Epithelial cell of esophagus (primary cell): Measurements from ENCODE around the gene SPTBN1.

ENCODE experiments used
- DNase-seq: peaks from one replicate; pipeline ENCODE4 v3.0.0; 2010; ENCODE audit warnings: low read depth
- H3K4me3 ChIP-seq: 2 replicates; pipeline ENCODE4 v1.5.1; 2011; ENCODE audit warnings: mild to moderate bottlenecking, low read length, control low read depth
- TF ChIP-seq, protein P1 (sequence below): IDR thresholded peaks from 2 replicates; pipeline ENCODE4 v1.5.1; 2011; ENCODE audit warnings: low read depth, mild to moderate bottlenecking, low read length, control low read depth, inconsistent platforms; ENCODE audit not compliant: insufficient read depth; ENCODE audit errors: missing control alignments

Gene SPTBN1

GRCh38 chr2:54579682-54580620 is 123.8 kb downstream of the SPTBN1 start:
- no peak overlapping the region for H3K4me3 ChIP-seq
- TF ChIP-seq, protein P1, sequence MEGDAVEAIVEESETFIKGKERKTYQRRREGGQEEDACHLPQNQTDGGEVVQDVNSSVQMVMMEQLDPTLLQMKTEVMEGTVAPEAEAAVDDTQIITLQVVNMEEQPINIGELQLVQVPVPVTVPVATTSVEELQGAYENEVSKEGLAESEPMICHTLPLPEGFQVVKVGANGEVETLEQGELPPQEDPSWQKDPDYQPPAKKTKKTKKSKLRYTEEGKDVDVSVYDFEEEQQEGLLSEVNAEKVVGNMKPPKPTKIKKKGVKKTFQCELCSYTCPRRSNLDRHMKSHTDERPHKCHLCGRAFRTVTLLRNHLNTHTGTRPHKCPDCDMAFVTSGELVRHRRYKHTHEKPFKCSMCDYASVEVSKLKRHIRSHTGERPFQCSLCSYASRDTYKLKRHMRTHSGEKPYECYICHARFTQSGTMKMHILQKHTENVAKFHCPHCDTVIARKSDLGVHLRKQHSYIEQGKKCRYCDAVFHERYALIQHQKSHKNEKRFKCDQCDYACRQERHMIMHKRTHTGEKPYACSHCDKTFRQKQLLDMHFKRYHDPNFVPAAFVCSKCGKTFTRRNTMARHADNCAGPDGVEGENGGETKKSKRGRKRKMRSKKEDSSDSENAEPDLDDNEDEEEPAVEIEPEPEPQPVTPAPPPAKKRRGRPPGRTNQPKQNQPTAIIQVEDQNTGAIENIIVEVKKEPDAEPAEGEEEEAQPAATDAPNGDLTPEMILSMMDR: no peak
- no peak for DNase-seq

DNA sequence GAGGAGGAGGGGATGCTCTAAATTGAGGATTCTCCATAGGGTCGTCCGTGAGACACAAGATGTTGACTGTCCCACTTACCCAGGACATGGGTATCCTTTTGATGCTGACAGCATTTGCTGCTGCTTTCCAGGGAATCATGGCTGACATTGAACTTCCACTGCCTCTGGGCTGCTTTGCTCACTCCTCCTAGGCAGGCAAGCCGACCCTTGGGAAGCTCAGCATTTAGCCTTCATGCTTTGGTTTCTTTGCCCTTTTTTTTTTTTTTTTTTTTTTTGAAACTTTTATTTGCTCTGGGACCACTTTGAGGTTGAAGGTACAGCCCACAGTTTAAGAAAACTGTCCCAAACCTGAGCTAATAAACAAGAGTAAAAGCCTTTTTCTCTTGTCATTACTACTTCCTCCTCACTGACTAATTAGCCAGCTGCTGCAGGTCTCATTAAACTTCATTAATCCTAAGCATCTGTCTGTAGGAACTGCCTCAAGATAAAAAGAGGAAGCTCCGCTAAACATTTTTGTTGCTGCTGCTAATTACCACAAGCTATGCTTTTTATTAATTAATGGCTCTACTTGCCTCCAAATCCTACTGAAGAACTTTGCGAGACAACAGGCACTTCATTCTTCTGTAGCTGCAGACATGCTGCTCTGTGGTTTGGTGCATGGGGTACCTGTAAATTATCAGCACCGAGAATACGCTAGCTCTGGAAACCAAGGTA is 125.4 kb downstream of the SPTBN1 start:
- no peak for DNase-seq
- TF ChIP-seq, protein P1: no peak
- H3K4me3 ChIP-seq: no peak overlapping the region

- no peak overlapping the region for H3K4me3 ChIP-seq
- TF ChIP-seq, protein P1: no peak
- no peak for DNase-seq
Observed at GRCh38 chr2:54582987-54583386, 126.9 kb downstream of the SPTBN1 start.

DNA sequence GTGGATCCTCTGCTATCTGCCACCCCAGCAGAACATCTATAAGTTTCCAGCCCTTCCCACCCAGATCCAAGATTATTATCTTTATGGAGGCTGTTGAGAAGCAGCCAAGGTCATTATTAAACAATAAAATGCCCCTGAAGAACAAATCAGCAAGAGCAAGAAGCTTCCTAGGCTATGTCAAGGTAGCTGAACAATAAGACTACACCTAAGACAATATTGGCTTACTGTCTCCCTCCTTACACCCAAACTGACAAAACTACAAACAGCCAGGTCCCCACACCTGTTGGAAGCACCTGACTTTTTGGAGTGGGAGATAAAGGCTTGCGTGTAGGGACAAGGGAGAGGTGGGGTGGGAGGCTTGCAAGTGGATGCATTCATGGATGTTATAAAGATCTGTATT is 128.5 kb downstream of the SPTBN1 start:
- no peak for DNase-seq
- H3K4me3 ChIP-seq: no peak overlapping the region
- TF ChIP-seq, protein P1: no peak

DNA sequence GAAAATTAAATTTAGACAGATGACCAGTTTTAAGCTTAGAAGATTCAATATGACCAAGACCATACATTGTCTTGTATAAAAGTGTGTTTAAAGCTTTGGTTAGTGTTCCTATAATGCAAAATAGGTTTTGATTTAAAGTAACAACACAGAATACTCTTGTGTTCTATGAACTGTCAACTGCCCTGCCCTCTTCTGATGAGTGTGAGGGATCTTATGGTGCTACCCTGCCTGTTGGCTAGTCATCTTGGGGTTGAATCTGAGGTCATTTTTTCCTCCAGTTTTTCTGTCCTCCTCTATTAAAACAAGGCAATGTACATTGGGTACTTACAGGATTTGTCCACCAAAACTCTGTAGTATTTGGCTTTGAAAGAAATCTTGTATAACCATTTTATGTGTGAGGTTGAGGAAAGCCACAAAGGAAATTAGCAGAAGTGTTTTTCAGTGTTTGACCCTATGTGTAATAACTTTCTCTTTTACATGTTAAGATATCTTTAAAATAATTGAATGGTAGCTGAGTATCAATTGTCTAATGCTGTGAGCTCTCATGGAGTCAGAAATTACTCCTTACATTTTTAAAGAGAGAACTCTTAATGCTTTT is 129.1 kb downstream of the SPTBN1 start:
- DNase-seq: no peak
- TF ChIP-seq, protein P1: no peak

DNA sequence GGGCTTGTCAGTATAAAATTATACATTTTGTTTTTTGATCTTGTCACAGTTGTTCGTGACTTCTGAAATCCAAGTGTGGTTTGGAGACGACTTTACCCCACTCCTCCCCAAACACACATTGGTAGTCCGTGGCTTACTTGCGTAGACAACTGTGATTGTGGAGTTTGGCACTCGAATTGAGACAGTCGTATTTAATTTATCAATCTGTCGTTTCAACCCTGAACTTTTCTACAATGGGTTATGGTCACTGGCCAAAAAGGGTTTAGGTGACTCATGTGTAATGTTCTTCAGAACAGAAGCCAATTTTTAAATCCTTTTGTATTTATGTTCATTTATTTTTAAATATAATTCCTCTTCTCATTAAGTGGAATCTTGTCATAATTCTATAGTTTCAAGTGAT is 129.9 kb downstream of the SPTBN1 start:
- H3K4me3 ChIP-seq: no peak overlapping the region
- no peak for DNase-seq
- TF ChIP-seq, protein P1: no peak

More for the DNA sequence above, 129.1 kb downstream of the SPTBN1 start:
- no peak overlapping the region for H3K4me3 ChIP-seq
